ENCODE results near the gene DNM1.

DNA sequence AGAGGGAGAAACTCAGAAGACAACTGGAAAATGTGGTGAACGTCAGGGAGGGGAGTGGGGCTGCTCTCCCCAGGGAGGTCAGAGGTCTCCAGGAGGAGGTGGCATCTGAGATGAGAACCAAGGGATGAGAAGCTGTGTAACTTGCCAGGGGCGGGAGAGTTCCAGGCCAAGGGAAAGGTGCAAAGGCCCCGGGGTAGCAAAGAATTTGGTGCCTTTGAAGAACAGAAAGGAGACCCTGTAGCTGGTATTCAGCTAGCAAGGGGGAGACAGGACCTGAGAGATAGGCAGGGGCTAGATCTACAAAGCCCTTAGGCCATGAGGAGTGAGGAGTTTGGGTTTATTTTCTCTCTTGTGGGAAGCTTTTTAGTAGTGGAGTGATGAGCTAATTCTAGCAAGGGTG lies 3.3 kb downstream of the DNM1 start:
- TF ChIP-seq EZH2 (IDR thresholded peaks at IDR 0.05) (no peak), POLR2AphosphoS5 (IDR thresholded peaks at IDR 0.05; ENCODE audit: borderline replicate concordance, low read depth, low read length) (no peak), FOXP2 (optimal IDR thresholded peaks at IDR 0.05; ENCODE audit: control extremely low read depth, extremely low read length, insufficient read depth) (no peak)
